H9 (cell line): ENCODE measurements around the gene DHRS2. TPM values are rescaled to one million over a fixed set of nuclear protein-coding genes. Genes with fewer than 3 reads are reported as not detected.

Experiments used
- DNase-seq: peaks from one replicate; pipeline ENCODE4 v3.0.0-alpha.2; 2017
- H2AFZ ChIP-seq: one replicate; pipeline ENCODE4 v1.6.1; 2013; ENCODE audit warnings: mild to moderate bottlenecking, low read length, control low read depth, moderate library complexity
- H2AK5ac ChIP-seq: 2 replicates; pipeline ENCODE4 v1.6.1; 2013; ENCODE audit warnings: low read length, control low read depth, mixed read lengths; ENCODE audit not compliant: insufficient read length
- H2BK120ac ChIP-seq: one replicate; pipeline ENCODE4 v1.6.1; 2013; ENCODE audit warnings: low read depth, mild to moderate bottlenecking, low read length, control low read depth, inconsistent platforms; ENCODE audit not compliant: poor library complexity, severe bottlenecking
- H2BK12ac ChIP-seq: 2 replicates; pipeline ENCODE4 v1.6.1; 2013; ENCODE audit warnings: low read length, control low read depth, mixed read lengths, low read depth; ENCODE audit not compliant: insufficient read length
- H2BK15ac ChIP-seq: 2 replicates; pipeline ENCODE4 v1.6.1; 2013; ENCODE audit warnings: low read depth, low read length, control low read depth
- H2BK20ac ChIP-seq: one replicate; pipeline ENCODE4 v1.6.1; 2013; ENCODE audit warnings: low read depth, mild to moderate bottlenecking, low read length, control low read depth, inconsistent platforms; ENCODE audit not compliant: poor library complexity, severe bottlenecking
- H2BK5ac ChIP-seq: 2 replicates; pipeline ENCODE4 v1.6.1; 2013; ENCODE audit warnings: low read length, control low read depth, mixed read lengths; ENCODE audit not compliant: insufficient read length
- H3K14ac ChIP-seq: 2 replicates; pipeline ENCODE4 v1.6.1; 2013; ENCODE audit warnings: low read length, control low read depth; ENCODE audit not compliant: insufficient read depth
- H3K18ac ChIP-seq: 2 replicates; pipeline ENCODE4 v1.6.1; 2013; ENCODE audit warnings: low read depth, mild to moderate bottlenecking, mixed read lengths, low read length, control low read depth; ENCODE audit not compliant: insufficient read length
- H3K23ac ChIP-seq: 2 replicates; pipeline ENCODE4 v1.6.1; 2013; ENCODE audit warnings: low read length, control low read depth, mixed read lengths, low read depth; ENCODE audit not compliant: insufficient read length
- H3K23me2 ChIP-seq: 2 replicates; pipeline ENCODE4 v1.6.1; 2013; ENCODE audit warnings: low read depth, mild to moderate bottlenecking, mixed read lengths, low read length, control low read depth; ENCODE audit not compliant: insufficient read length, poor library complexity, severe bottlenecking
- H3K27ac ChIP-seq: 2 replicates; pipeline ENCODE4 v1.5.1; 2013; ENCODE audit warnings: low read length, control low read depth, mixed read lengths, low read depth; ENCODE audit not compliant: insufficient read length
- H3K27me3 ChIP-seq: 2 replicates; pipeline ENCODE4 v1.6.1; 2013; ENCODE audit warnings: low read length, control low read depth, inconsistent platforms; ENCODE audit not compliant: insufficient read depth
- H3K4ac ChIP-seq: 2 replicates; pipeline ENCODE4 v1.6.1; 2013; ENCODE audit warnings: low read depth, mild to moderate bottlenecking, control low read depth, inconsistent platforms, low read length, moderate library complexity
- H3K4me1 ChIP-seq: 2 replicates; pipeline ENCODE4 v1.6.1; 2013; ENCODE audit warnings: low read length, control low read depth, inconsistent platforms; ENCODE audit not compliant: insufficient read depth
- H3K4me2 ChIP-seq: 2 replicates; pipeline ENCODE4 v1.6.1; 2013; ENCODE audit warnings: low read length, control low read depth, mixed read lengths; ENCODE audit not compliant: insufficient read length, insufficient read depth
- H3K56ac ChIP-seq: 2 replicates; pipeline ENCODE4 v1.6.1; 2013; ENCODE audit warnings: low read depth, mild to moderate bottlenecking, mixed read lengths, low read length, control low read depth; ENCODE audit not compliant: insufficient read length
- H3K79me1 ChIP-seq: 2 replicates; pipeline ENCODE4 v1.6.1; 2013; ENCODE audit warnings: low read depth, mild to moderate bottlenecking, moderate library complexity, low read length, control low read depth, inconsistent platforms; ENCODE audit not compliant: insufficient read depth, poor library complexity, severe bottlenecking
- H3K79me2 ChIP-seq: 2 replicates; pipeline ENCODE4 v1.6.1; 2013; ENCODE audit warnings: low read length, control low read depth, inconsistent platforms; ENCODE audit not compliant: insufficient read depth
- H3K9ac ChIP-seq: 2 replicates; pipeline ENCODE4 v1.6.1; 2013; ENCODE audit warnings: low read length, control low read depth, mixed read lengths; ENCODE audit not compliant: insufficient read length; ENCODE audit errors: extremely low read depth
- H3K9me3 ChIP-seq: one replicate; pipeline ENCODE4 v1.6.1; 2013; ENCODE audit warnings: low read depth, low read length, inconsistent platforms; ENCODE audit not compliant: control insufficient read depth
- H3T11ph ChIP-seq: one replicate; pipeline ENCODE4 v1.6.1; 2013; ENCODE audit warnings: mild to moderate bottlenecking, low read length, control low read depth, inconsistent platforms
- H4K20me1 ChIP-seq: one replicate; pipeline ENCODE4 v1.6.1; 2013; ENCODE audit not compliant: control insufficient read depth, insufficient read length, insufficient read depth
- H4K5ac ChIP-seq: 2 replicates; pipeline ENCODE4 v1.6.1; 2013; ENCODE audit warnings: low read depth, mild to moderate bottlenecking, mixed read lengths, low read length, control low read depth; ENCODE audit not compliant: insufficient read length
- H4K8ac ChIP-seq: replicated peaks from 2 replicates; pipeline ENCODE4 v1.6.1; 2013; ENCODE audit warnings: low read length, control low read depth, mixed read lengths, low read depth; ENCODE audit not compliant: insufficient read length
- H4K91ac ChIP-seq: 2 replicates; pipeline ENCODE4 v1.6.1; 2013; ENCODE audit warnings: low read depth, mild to moderate bottlenecking, moderate library complexity, mixed read lengths, low read length, control low read depth; ENCODE audit not compliant: insufficient read length
- H3K27ac Mint-ChIP-seq, 3 experiments: 2 replicates in 2 of 3; 3 replicates in 1 of 3; pipeline ENCODE4 v1.8.0; 2020 to 2021; ENCODE audit warnings: mixed read lengths in 3 of 3, mild to moderate bottlenecking in 1 of 3, moderate library complexity in 1 of 3
- H3K27me3 Mint-ChIP-seq: 2 replicates; pipeline ENCODE4 v1.8.0; 2021; ENCODE audit warnings: low read depth, mild to moderate bottlenecking, moderate library complexity, mixed read lengths
- H3K36me3 Mint-ChIP-seq, 3 experiments: 2 replicates in 2 of 3; 3 replicates in 1 of 3; pipeline ENCODE4 v1.8.0; 2020 to 2021; ENCODE audit warnings: low read depth in 3 of 3, mixed read lengths in 3 of 3; ENCODE audit not compliant: insufficient read depth in 1 of 3
- H3K4me1 Mint-ChIP-seq, 2 experiments: 2 replicates each; pipeline ENCODE4 v1.8.0; 2020; ENCODE audit warnings: mixed read lengths in 2 of 2
- H3K4me3 Mint-ChIP-seq, 2 experiments: 2 replicates in 1 of 2; 3 replicates in 1 of 2; pipeline ENCODE4 v1.8.0; 2020 to 2021; ENCODE audit warnings: mild to moderate bottlenecking in 2 of 2, mixed read lengths in 2 of 2, moderate library complexity in 1 of 2
- H3K9me3 Mint-ChIP-seq, 2 experiments: 2 replicates in 1 of 2; 3 replicates in 1 of 2; pipeline ENCODE4 v1.8.0; 2020; ENCODE audit warnings: mild to moderate bottlenecking in 2 of 2, mixed read lengths in 2 of 2, moderate library complexity in 1 of 2
- CTCF ChIP-seq: fragments of 200-600 bp; sonication (generic); conservative IDR thresholded peaks from 3 replicates; pipeline ENCODE4 v1.8.0; 2021; ENCODE audit warnings: antibody characterized with exemption, mild to moderate bottlenecking
- WGBS: extraction: QIAGEN DNeasy Blood & Tissue Kit; methylation state at CpG from one replicate; pipeline ENCODE4 v1.1.7; 2013; ENCODE audit warnings: missing lambda C conversion rate, low lambda C conversion rate, mixed read lengths; ENCODE audit not compliant: insufficient read length; ENCODE audit errors: extremely low coverage; 5-methylcytosine and 5-hydroxymethylcytosine counted together
- total RNA-seq: library from RNA; stranded (reverse); gene quantifications from 2 replicates; pipeline ENCODE4 v1.2.1, GENCODE V29; 2021

The DHRS2 gene
- total RNA-seq, 1 experiment from 2014 or later, result 0.66 TPM

GRCh38 chr14:23614395-23614828 is 21.8 kb upstream of the DHRS2 start:
- Histone ChIP-seq H4K8ac (no peak overlapping the region), H3K4me1 (no peaks in the 10 kb centered on the region), H3K27me3 (no peaks in the 10 kb centered on the region), H3K4ac (no peak overlapping the region), H3K79me2 (no peaks in the 10 kb centered on the region), H3K18ac (no peak overlapping the region), H2BK120ac (no peak overlapping the region), H2BK20ac (no peak overlapping the region), H4K5ac (no peak overlapping the region), H3K9me3 (no peaks in the 10 kb centered on the region), H3T11ph (no peak overlapping the region), H3K23me2 (no peaks in the 10 kb centered on the region), H3K23ac (no peak overlapping the region), H3K4me2 (no peak overlapping the region), H2AK5ac (no peak overlapping the region), H2BK12ac (no peak overlapping the region), H3K14ac (no peak overlapping the region), H4K20me1 (no peaks in the 10 kb centered on the region), H4K91ac (no peak overlapping the region), H3K79me1 (no peaks in the 10 kb centered on the region), H3K27ac (no peak overlapping the region), H2AFZ (no peak overlapping the region), H2BK15ac (no peak overlapping the region), H3K9ac (no peak overlapping the region), H3K56ac (no peak overlapping the region), H2BK5ac (no peak overlapping the region)
- WGBS, result no CpG with 5 or more reads among the region's 2 CpGs
- Mint-ChIP-seq H3K9me3 (peaks cover 0 to 25% of the 10 kb centered on the region in 2 experiments; a peak in 1 of 5 replicates), H3K27ac (no peak overlapping the region), H3K4me1 (no peaks in the 10 kb centered on the region), H3K4me3 (no peak overlapping the region), H3K27me3 (peaks cover 4% of the 10 kb centered on the region), H3K36me3 (no peaks in the 10 kb centered on the region; a peak in 1 of 7 replicates)
- no peak for DNase-seq
- no peak for TF ChIP-seq CTCF
